Fibroblast of mammary gland (primary cell): ENCODE results near the gene COL23A1.

Source experiments
- DNase-seq: peaks from one replicate; pipeline ENCODE4 v3.0.0-alpha.2; 2010; ENCODE audit warnings: low read depth
- H3K4me3 ChIP-seq: 2 replicates; pipeline ENCODE4 v1.5.1; 2011; ENCODE audit warnings: low read depth, mild to moderate bottlenecking, low read length, moderate library complexity; ENCODE audit not compliant: control insufficient read depth
- CTCF ChIP-seq: conservative IDR thresholded peaks from 2 replicates; pipeline ENCODE4 v1.5.1; 2011; ENCODE audit warnings: low read depth, low read length, inconsistent platforms; ENCODE audit not compliant: control insufficient read depth, insufficient read depth

The COL23A1 gene

DNA sequence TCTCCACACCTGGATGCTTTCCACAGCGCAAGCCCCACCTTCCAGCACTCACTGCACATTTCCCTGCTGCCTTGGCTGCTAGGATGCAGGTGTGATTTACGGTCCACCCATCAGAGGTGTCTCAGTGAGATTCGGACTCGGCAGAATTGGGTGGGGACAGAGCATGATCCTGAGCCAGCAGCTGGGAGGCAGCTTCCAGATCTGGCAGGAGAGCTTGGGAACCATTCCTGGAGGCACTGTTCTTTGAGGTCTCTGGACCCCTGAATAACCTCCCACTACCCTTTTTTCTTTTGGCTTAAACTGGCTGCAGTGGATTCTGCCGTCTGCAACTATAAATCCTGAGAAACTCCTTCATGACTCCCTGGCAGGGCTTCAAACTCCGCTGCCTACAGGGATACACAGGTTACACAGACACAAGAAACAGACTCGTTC, 258.0 kb downstream of the COL23A1 start:
- DNase-seq, result no peak
- no peak for TF ChIP-seq CTCF
- H3K4me3 ChIP-seq, result no peak overlapping the region

DNA sequence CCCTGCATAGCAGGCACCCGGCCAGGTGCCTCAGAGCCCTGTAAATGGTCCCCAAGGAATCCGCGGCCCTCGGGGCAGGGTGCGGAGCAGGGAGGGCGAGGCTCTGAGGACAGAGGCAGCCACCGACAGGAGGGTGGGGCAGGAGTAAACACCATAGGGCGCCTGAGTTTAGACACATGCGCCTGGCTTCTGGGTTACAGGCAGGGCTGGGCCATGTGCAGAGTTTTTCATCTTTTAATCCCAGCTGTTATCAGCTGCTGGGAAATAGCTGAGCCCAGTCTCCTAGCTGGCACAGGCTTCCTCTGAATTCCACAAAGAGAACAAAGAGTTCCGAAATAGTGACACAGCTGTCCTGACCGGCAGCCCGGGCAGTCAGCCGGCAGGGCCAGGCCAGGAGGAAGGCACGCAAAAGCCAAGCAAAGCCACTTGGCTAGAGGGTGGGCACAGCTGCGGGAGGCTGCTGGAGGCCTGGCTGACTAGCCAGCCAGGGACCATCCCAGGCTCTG, 258.6 kb downstream of the COL23A1 start:
- H3K4me3 ChIP-seq, result no peak overlapping the region
- no peak for TF ChIP-seq CTCF
- DNase-seq, result no peak

- DNase-seq, result no peak
- TF ChIP-seq CTCF, result no peak
- H3K4me3 ChIP-seq, result no peak overlapping the region
These were observed 259.3 kb downstream of the COL23A1 start for GRCh38 chr5:178330791-178331404.

DNA sequence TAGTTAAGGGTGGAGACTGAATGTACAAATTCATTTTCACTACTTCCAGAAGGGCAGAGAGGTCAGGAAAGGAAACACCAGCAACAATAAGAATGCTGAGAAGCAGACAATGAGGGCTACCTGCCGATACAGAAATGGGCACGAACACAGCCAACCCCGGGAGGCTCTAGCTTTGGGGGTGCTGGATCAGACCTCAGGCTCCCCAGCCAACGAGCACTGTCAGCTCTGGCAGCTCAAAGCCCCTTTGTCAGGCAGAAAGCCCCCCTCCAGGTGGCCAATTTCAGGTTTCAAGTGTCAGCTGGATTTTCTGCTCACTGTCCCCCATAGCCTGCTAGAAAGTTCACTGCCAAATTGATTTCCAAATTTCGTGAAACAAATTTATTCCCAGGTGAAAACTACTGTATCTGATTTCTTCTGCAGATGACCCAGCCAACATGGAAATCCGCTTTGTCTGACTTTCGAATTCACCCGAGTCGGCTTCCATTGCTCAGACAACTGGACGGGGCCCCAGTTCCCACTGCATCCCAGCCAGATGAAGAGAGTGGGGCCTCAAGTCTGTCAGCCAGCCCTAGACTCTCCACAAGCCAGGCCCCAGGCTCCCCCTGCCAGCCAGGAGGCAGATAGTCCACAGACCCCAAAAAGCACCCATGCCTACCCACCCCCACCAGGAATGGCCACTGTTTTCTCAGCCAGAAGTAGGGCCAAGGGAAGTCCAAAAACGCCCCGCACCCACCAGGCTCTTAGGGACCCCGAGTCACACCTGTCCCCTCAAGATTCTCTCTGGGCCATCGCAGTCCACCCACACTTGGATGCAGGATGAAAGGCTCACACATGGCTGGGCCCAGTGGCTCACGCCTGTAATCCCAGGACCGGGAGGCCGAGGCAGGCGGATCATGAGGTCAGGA, 261.1 kb downstream of the COL23A1 start:
- no peak overlapping the region for H3K4me3 ChIP-seq
- TF ChIP-seq CTCF, result no peak
- DNase-seq, result no peak

GRCh38 chr5:178327931-178328711, 262.1 kb downstream of the COL23A1 start:
- no peak overlapping the region for H3K4me3 ChIP-seq
- no peak for TF ChIP-seq CTCF

DNA sequence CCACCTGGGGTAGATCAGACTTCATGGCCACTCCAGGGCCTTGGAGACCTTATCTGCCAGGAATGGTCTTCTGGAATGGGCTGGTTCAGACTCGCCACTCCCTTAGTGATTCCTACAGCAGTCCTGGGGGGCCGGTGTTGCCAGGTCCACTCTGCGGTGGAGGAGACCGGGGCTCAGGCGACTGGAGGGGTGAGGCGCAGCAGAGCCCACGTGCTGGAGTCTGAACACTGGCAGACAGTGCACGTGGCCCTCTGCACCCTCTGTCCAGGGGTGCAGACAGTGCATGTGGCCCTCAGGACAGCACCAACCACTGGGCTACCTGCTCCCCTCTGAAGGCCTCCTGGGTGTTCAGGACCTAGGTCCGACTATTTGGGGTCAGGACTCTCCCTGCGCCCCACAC, 262.7 kb downstream of the COL23A1 start:
- H3K4me3 ChIP-seq, result no peak overlapping the region
- no peak for TF ChIP-seq CTCF
- DNase-seq, result no peak

More at GRCh38 chr5:178327931-178328711, 262.1 kb downstream of the COL23A1 start:
- DNase-seq, result no peak
